Measurements from ENCODE around the gene SNAPC5.

SNAPC5 gene

DNA sequence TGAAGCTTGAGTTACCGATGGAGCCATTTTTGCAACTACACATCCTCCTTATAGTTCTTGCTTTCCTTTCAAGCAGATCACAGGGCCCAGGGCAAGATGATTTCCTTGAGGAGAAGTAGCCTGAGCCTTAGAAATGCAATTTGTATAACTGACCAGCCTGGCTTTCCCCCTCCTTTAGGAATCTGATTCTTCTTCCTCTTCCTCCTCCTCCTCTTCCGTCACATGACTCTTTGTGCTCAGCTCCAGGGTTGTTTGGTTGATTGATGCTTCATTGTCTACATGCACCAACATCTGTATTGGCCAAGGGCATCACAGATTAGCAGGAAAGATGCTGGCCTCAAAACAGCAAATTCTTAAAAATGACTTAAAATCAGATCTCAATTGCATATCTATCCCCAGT lies 3.3 kb downstream of the SNAPC5 start:
- H3K4me3 ChIP-seq (ENCODE audit: low read depth, low read length): no peak overlapping the region
- POLR2A ChIA-PET: no interaction called here
- TF ChIP-seq, protein P1, sequence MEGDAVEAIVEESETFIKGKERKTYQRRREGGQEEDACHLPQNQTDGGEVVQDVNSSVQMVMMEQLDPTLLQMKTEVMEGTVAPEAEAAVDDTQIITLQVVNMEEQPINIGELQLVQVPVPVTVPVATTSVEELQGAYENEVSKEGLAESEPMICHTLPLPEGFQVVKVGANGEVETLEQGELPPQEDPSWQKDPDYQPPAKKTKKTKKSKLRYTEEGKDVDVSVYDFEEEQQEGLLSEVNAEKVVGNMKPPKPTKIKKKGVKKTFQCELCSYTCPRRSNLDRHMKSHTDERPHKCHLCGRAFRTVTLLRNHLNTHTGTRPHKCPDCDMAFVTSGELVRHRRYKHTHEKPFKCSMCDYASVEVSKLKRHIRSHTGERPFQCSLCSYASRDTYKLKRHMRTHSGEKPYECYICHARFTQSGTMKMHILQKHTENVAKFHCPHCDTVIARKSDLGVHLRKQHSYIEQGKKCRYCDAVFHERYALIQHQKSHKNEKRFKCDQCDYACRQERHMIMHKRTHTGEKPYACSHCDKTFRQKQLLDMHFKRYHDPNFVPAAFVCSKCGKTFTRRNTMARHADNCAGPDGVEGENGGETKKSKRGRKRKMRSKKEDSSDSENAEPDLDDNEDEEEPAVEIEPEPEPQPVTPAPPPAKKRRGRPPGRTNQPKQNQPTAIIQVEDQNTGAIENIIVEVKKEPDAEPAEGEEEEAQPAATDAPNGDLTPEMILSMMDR (IDR thresholded peaks at IDR 0.05; ENCODE audit: insufficient read depth, low read length, missing control alignments): no peak
- DNase-seq (ENCODE audit: low read depth, low spot score): no peak
- CTCF ChIA-PET: interaction anchor here (0.8 to 1.2 kb wide), 3 partner anchors 8 to 109 kb away, joined by 3 read pairs; partner anchors contain the start of gene RPL4

DNA sequence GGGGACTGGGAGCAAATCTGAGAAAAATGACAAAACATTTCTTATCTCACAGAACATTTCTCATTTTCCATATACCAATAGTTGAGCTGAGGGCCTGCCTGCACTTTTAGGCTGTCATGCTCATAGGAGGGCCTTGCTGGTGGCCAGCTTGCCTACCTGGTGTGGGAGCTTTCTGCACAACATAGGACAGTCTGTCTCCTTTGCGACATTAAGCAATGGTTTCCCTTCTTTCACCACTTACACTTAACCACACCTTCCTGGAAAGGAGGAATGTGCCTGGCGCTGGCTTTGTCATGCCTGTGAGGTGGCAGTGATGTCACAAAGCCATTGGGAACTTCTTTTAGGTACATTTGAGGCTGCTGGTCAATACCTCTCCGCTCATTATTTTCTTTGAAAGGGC lies 5.7 kb downstream of the SNAPC5 start:
- TF ChIP-seq, protein P1 (IDR thresholded peaks at IDR 0.05; ENCODE audit: insufficient read depth, low read length, missing control alignments): no peak
- CTCF ChIA-PET: interaction anchor here (1.5 kb wide), 1 partner anchor 104 kb away, joined by 4 read pairs; no protein-coding TSS in a partner anchor
- POLR2A ChIA-PET: interaction anchor here (1.1 kb wide), 1 partner anchor 14 kb away, joined by 4 read pairs; the partner anchor contains the start of gene ZWILCH
- H3K4me3 ChIP-seq (ENCODE audit: low read depth, low read length): no peak overlapping the region
- no peak for DNase-seq (ENCODE audit: low read depth, low spot score)

DNA sequence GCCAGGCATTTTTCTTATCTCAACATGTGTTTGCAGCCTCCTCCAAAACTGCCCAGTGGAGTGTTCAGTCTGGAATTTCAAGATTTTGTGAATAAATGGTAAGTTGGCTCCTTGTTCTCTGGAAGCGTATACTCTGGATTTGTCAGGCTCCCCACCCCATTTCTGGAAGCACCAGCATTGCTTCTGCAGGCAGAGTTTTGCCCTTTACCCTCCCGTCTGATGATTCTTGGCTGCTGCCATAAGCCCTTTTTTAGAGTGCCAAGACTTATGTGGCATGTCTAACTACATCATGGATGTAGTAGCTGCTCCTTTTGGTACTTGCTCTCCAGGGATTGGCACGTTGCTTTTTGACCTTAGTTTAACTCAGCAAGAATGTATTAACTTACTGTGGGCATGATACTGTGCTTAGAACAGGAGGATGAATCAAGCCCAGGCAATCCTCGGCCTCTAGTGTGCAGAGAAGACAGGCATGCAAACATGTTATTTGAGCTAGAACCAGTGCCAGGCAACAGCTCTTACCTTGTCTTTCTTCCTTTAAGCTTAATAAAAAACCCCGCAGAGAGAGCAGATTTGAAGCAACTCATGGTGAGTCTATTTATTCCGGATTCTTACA lies 8.3 kb downstream of the SNAPC5 start:
- TF ChIP-seq, protein P1 (IDR thresholded peaks at IDR 0.05; ENCODE audit: insufficient read depth, low read length, missing control alignments): no peak
- CTCF ChIA-PET: interaction anchor here (4.7 kb wide), 1 partner anchor 10 kb away, joined by 47 read pairs; the partner anchor contains the start of gene SNAPC5
- DNase-seq (ENCODE audit: low read depth, low spot score): no peak
- H3K4me3 ChIP-seq (ENCODE audit: low read depth, low read length): no peak overlapping the region
- POLR2A ChIA-PET: interaction anchor here (1.3 kb wide), 1 partner anchor 8 kb away, joined by 3 read pairs; the partner anchor contains the start of gene SNAPC5

DNA sequence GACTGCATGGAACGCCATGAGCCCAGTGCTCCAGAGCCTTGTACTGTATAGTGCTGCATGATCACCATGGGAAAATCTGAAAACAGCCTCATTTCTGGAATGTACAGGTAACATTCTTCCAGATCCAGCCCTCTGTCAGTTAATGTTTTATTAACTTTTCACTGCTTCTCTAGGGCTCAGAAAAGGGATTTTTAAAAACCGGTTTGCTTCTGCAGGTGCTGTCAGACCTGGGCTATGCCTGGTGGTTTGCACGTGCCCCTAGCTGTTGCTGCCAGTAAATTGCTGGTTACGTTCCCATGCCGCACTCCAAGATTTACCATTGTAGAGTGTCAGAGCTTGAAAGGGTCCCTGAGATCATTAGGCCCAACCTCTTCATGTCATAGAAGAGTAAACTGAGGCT lies 9.0 kb downstream of the SNAPC5 start:
- CTCF ChIA-PET: interaction anchor here (1.1 to 4.7 kb wide), 2 partner anchors 11 to 15 kb away, joined by 3 to 47 read pairs; partner anchors contain the start of gene SNAPC5
- no peak for DNase-seq (ENCODE audit: low read depth, low spot score)
- TF ChIP-seq, protein P1 (IDR thresholded peaks at IDR 0.05; ENCODE audit: insufficient read depth, low read length, missing control alignments): no peak
- POLR2A ChIA-PET: interaction anchor here (1.3 kb wide), 1 partner anchor 9 kb away, joined by 3 read pairs; the partner anchor contains the start of gene SNAPC5
- H3K4me3 ChIP-seq (ENCODE audit: low read depth, low read length): no peak overlapping the region

DNA sequence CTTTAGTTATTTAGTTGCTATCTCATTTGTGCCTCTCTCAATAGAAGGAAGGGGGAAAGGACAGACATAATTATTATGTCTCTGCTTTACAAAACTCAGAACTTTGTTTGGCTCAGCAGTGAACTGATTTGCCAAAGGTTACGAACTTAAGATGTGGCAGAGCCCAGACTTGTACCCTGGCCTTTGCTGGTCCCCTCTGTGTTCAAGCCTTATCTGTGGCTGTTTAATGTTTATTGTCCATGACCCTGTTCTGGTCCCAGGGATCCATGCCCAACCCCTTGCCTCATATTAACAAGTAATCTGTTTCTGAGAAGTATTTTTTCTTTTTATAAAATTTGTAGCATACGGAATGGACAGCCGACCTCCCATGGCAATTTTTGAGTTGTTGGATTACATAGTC lies 10.7 kb downstream of the SNAPC5 start:
- CTCF ChIA-PET: interaction anchor here (4.7 kb wide), 1 partner anchor 12 kb away, joined by 47 read pairs; the partner anchor contains the start of gene SNAPC5
- DNase-seq (ENCODE audit: low read depth, low spot score): no peak
- POLR2A ChIA-PET: no interaction called here
- no peak overlapping the region for H3K4me3 ChIP-seq (ENCODE audit: low read depth, low read length)
- TF ChIP-seq, protein P1 (IDR thresholded peaks at IDR 0.05; ENCODE audit: insufficient read depth, low read length, missing control alignments): no peak

DNA sequence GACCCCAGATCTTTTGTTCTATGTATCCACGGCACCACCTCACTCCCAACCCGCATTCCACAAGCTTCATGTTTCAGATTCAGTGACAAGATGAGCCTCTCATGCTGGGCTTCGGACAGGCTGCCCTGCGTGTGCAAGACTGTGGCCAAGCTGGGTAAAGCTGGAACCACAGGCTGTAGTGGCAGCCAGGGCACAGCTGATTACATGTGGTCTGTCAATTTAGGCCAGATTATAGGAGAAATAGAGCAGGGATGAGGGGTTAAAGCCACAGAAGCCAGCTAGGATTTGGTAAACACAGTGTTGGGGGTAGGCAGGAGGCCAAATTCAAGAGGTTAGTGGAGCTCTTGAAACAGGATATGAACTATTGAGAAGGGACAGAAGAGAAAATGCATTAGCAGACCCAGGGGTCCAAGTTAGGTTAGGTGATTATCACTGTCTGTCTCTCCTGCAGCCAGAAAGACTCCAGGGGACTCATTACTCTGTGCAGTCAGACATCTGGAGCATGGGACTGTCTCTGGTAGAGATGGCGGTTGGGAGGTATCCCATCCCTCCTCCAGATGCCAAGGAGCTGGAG lies 12.9 kb downstream of the SNAPC5 start:
- no peak for DNase-seq (ENCODE audit: low read depth, low spot score)
- CTCF ChIA-PET: interaction anchor here (0.8 to 2.1 kb wide), 2 partner anchors 14 to 97 kb away, joined by 3 to 15 read pairs; partner anchors contain the start of gene SNAPC5

More for the DNA sequence above, 12.9 kb downstream of the SNAPC5 start:
- POLR2A ChIA-PET: no interaction called here
- no peak overlapping the region for H3K4me3 ChIP-seq (ENCODE audit: low read depth, low read length)
- TF ChIP-seq, protein P1 (IDR thresholded peaks at IDR 0.05; ENCODE audit: insufficient read depth, low read length, missing control alignments): no peak

Data from AG04449 (cell line).